SK-N-SH (cell line): ENCODE data around the gene STK17B. TPM values are rescaled to one million over a fixed set of nuclear protein-coding genes. Genes with fewer than 3 reads are reported as not detected.

Experiments
- CTCF ChIA-PET: fragments of 300-600, 350-600 bp; formaldehyde crosslinking; extraction: SDS; loops from one replicate; lab custom pipeline; 2021; lab: Yijun Ruan, JAX
- POLR2A ChIA-PET: fragments of 350-600 bp; sonication (Branson Sonifier 250); formaldehyde crosslinking; extraction: SDS; loops from one replicate; lab custom pipeline; 2020; ENCODE audit warnings: antibody characterized with exemption, inconsistent platforms; lab: Yijun Ruan, JAX
- DNase-seq: peaks from one replicate; pipeline ENCODE4 v3.0.0; 2012
- H2AFZ ChIP-seq: fragments of 200-600 bp; sonication (generic); 2 replicates; pipeline ENCODE4 v1.8.1; 2016; ENCODE audit warnings: antibody characterized with exemption, mild to moderate bottlenecking, low read depth
- H3F3A ChIP-seq: fragments of 200-600 bp; sonication (generic); replicated peaks from 2 replicates; pipeline ENCODE3; 2016; ENCODE audit warnings: antibody characterized with exemption, mild to moderate bottlenecking; ENCODE audit not compliant: insufficient read depth
- H3K27ac ChIP-seq, 2 experiments: fragments of 200-500 bp in 1 of 2; fragments of 200-600 bp in 1 of 2; sonication (Bioruptor generic) in 1 of 2; sonication (generic), shearing (Covaris generic) in 1 of 2; 2 replicates each; pipeline versions ENCODE4 v1.5.1 to v1.6.1; 2014 to 2016; ENCODE audit warnings: low read depth in 2 of 2, inconsistent platforms in 1 of 2, low read length in 1 of 2, mild to moderate bottlenecking in 1 of 2, mixed read lengths in 1 of 2
- H3K27me3 ChIP-seq: fragments of 200-600 bp; sonication (generic), shearing (Covaris generic); 2 replicates; pipeline ENCODE4 v1.6.1; 2016; ENCODE audit warnings: mixed run types; ENCODE audit not compliant: insufficient read depth
- H3K36me3 ChIP-seq, 2 experiments: fragments of 200-500 bp in 1 of 2; fragments of 200-600 bp in 1 of 2; sonication (Bioruptor generic) in 1 of 2; sonication (generic) in 1 of 2; replicated peaks in 1 of 2; 2 replicates each; pipeline versions ENCODE3 to v1.5.1; 2014 to 2016; ENCODE audit warnings: low read length in 1 of 2, mild to moderate bottlenecking in 1 of 2; ENCODE audit not compliant: insufficient read depth in 2 of 2, control insufficient read depth in 1 of 2
- H3K4me1 ChIP-seq, 2 experiments: fragments of 200-500 bp in 1 of 2; fragments of 200-600 bp in 1 of 2; sonication (Bioruptor generic) in 1 of 2; sonication (generic), shearing (Covaris generic) in 1 of 2; 2 replicates each; pipeline versions ENCODE4 v1.5.1 to v1.6.1; 2014 to 2016; ENCODE audit warnings: low read depth in 1 of 2, low read length in 1 of 2, mixed run types in 1 of 2; ENCODE audit not compliant: insufficient read depth in 2 of 2, control insufficient read depth in 1 of 2
- H3K4me2 ChIP-seq: fragments of 200-600 bp; sonication (generic), shearing (Covaris generic); 2 replicates; pipeline ENCODE4 v1.6.1; 2017; ENCODE audit warnings: mixed run types
- H3K4me3 ChIP-seq, 2 experiments: fragments of 200-500 bp in 1 of 2; fragments of 200-600 bp in 1 of 2; sonication (Bioruptor generic) in 1 of 2; sonication (generic), shearing (Covaris generic) in 1 of 2; 2 replicates each; pipeline versions ENCODE4 v1.5.1 to v1.8.1; 2014 to 2016; ENCODE audit warnings: low read depth in 2 of 2, inconsistent platforms in 1 of 2, low read length in 1 of 2, mild to moderate bottlenecking in 1 of 2, mixed read lengths in 1 of 2, moderate library complexity in 1 of 2
- H3K79me2 ChIP-seq: fragments of 200-600 bp; sonication (generic); 2 replicates; pipeline ENCODE4 v1.8.1; 2017; ENCODE audit warnings: mild to moderate bottlenecking; ENCODE audit not compliant: insufficient read depth
- H3K9ac ChIP-seq: fragments of 200-600 bp; sonication (generic); 2 replicates; pipeline ENCODE4 v1.6.1; 2017; ENCODE audit warnings: mixed run types
- H3K9me2 ChIP-seq: fragments of 200-600 bp; sonication (generic); 2 replicates; pipeline ENCODE4 v1.6.1; 2017; ENCODE audit warnings: mixed run types
- H3K9me3 ChIP-seq: fragments of 200-600 bp; sonication (generic); 2 replicates; pipeline ENCODE4 v1.6.1; 2017; ENCODE audit warnings: mixed run types, mild to moderate bottlenecking, moderate library complexity
- H4K20me1 ChIP-seq: fragments of 200-600 bp; sonication (generic); 2 replicates; pipeline ENCODE4 v1.6.1; 2017; ENCODE audit warnings: mild to moderate bottlenecking, mixed run types; ENCODE audit not compliant: insufficient read depth
- CHD2 ChIP-seq: fragments of 150-350 bp; IDR thresholded peaks from 2 replicates; pipeline ENCODE4 v1.6.1; 2018; ENCODE audit warnings: low read length; ENCODE audit not compliant: partially characterized antibody
- EP300 ChIP-seq, 2 experiments: IDR thresholded peaks; 2 replicates each; pipeline versions ENCODE4 v1.4.0 to v1.6.1; 2012; ENCODE audit warnings: borderline replicate concordance in 1 of 2, low read depth in 1 of 2, low read length in 1 of 2
- GABPA ChIP-seq: IDR thresholded peaks from 2 replicates; pipeline ENCODE4 v1.4.0; 2012; ENCODE audit warnings: low read depth, mild to moderate bottlenecking
- MAX ChIP-seq: IDR thresholded peaks from 2 replicates; pipeline ENCODE4 v1.4.0; 2012; ENCODE audit warnings: low read depth
- MEF2A ChIP-seq: IDR thresholded peaks from 2 replicates; pipeline ENCODE4 v1.4.0; 2012; ENCODE audit warnings: low read depth, borderline replicate concordance
- REST ChIP-seq: IDR thresholded peaks from 2 replicates; pipeline ENCODE4 v1.6.1; 2012; ENCODE audit warnings: mild to moderate bottlenecking, low read depth, low read length, moderate library complexity
- RFX5 ChIP-seq: IDR thresholded peaks from 2 replicates; pipeline ENCODE4 v1.6.1; 2012; ENCODE audit warnings: mild to moderate bottlenecking, improper control_type of control experiment, low read length
- SIN3A ChIP-seq: IDR thresholded peaks from 2 replicates; pipeline ENCODE4 v1.6.1; 2012; ENCODE audit warnings: low read depth, mild to moderate bottlenecking, low read length, moderate library complexity, borderline replicate concordance
- TAF1 ChIP-seq: IDR thresholded peaks from 2 replicates; pipeline ENCODE4 v1.6.1; 2012; ENCODE audit warnings: low read depth, mild to moderate bottlenecking, low read length, moderate library complexity, borderline replicate concordance
- TEAD4 ChIP-seq: IDR thresholded peaks from 2 replicates; pipeline ENCODE4 v1.4.0; 2012; ENCODE audit warnings: mild to moderate bottlenecking, borderline replicate concordance; ENCODE audit not compliant: insufficient read depth
- USF2 ChIP-seq: fragments of 150-350 bp; IDR thresholded peaks from 2 replicates; pipeline ENCODE4 v1.6.1; 2017; ENCODE audit warnings: antibody characterized with exemption, low read length, low read depth, borderline replicate concordance
- YY1 ChIP-seq: IDR thresholded peaks from 2 replicates; pipeline ENCODE4 v1.4.0; 2012; ENCODE audit warnings: low read depth, mild to moderate bottlenecking
- ZBTB33 ChIP-seq: IDR thresholded peaks from 2 replicates; pipeline ENCODE4 v1.4.0; 2012; ENCODE audit warnings: low read depth, borderline replicate concordance
- WGBS: methylation state at CpG from one replicate; pipeline ENCODE4 v1.1.6; 2017; ENCODE audit warnings: low lambda C conversion rate; 5-methylcytosine and 5-hydroxymethylcytosine counted together
- polyA plus RNA-seq, 3 experiments: library from polyadenylated mRNA; depleted of rRNA; stranded (reverse); fragments of >200 nt; gene quantifications; 2 replicates each; pipeline ENCODE4 v1.2.3, GENCODE V29; 2012

STK17B gene
- polyA plus RNA-seq, 1 of the 3 experiments (the other 2 are of a cell fraction) = 5.1 TPM

- Histone ChIP-seq H3F3A (peaks cover 9% of the 10 kb centered on the region), H3K4me1 (peaks cover 0 to under 1% of the 10 kb centered on the region in 2 experiments; a peak in 1 of 4 replicates), H3K27ac (no peak overlapping the region), H3K4me3 (no peak overlapping the region), H3K27me3 (no peaks in the 10 kb centered on the region), H3K9ac (no peak overlapping the region), H3K36me3 (peaks cover 11 to 97% of the 10 kb centered on the region in 2 experiments), H4K20me1 (no peaks in the 10 kb centered on the region), H3K79me2 (0 out of 2 replicates have a peak, but pooled peaks cover 3% of the 10 kb centered on the region), H2AFZ (no peak overlapping the region), H3K9me2 (no peaks in the 10 kb centered on the region), H3K9me3 (no peaks in the 10 kb centered on the region), H3K4me2 (no peak overlapping the region)
- WGBS = 87% methylated on average over 3 of the region's 3 CpGs
- CTCF ChIA-PET = interaction anchor here (0.7 to 1.8 kb wide), 3 partner anchors 15 to 372 kb away, joined by 3 to 4 read pairs (median 3); no protein-coding TSS in a partner anchor
- no peak for DNase-seq
- POLR2A ChIA-PET = no interaction called here
- no peak for TF ChIP-seq MEF2A
- TF ChIP-seq TEAD4 = no peak
- TF ChIP-seq EP300 (IDR thresholded peaks at IDR 0.05; ENCODE audit: borderline replicate concordance in 1 of 2, low read depth in 1 of 2, low read length in 1 of 2) = no peak
- no peak for TF ChIP-seq CHD2
- TF ChIP-seq RFX5 = no peak
- TF ChIP-seq TAF1 = no peak
- TF ChIP-seq GABPA = no peak
- no peak for TF ChIP-seq SIN3A
- no peak for TF ChIP-seq REST
- TF ChIP-seq YY1 = no peak
- no peak for TF ChIP-seq USF2
- no peak for TF ChIP-seq MAX
- no peak for TF ChIP-seq ZBTB33
Measured at GRCh38 chr2:196219671-196220070, 48.3 kb upstream of the STK17B start.
